Memory B cell (primary cell): ENCODE results near the gene OSBPL6.
"Not testable (repeated sequence)": the region's sequence is repeated elsewhere in the genome, so short reads cannot be mapped to it uniquely, and the experiment has no call there.

Experiments
- ATAC-seq: fragments of 150-1000 bp; cut with Tn5 transposase; 2 replicates; pipeline ENCODE4 v1.10.0; 2021; ENCODE audit warnings: low read depth, mild to moderate bottlenecking, moderate library complexity
- DNase-seq, 2 donors: peaks; one replicate each; pipeline ENCODE4 v3.0.0; 2022; ENCODE audit warnings: low spot score in 2 of 2
- H3K27ac Mint-ChIP-seq: one replicate; pipeline ENCODE4 v1.8.0; 2022; ENCODE audit warnings: mild to moderate bottlenecking, moderate library complexity, mixed read lengths
- H3K27me3 Mint-ChIP-seq: one replicate; pipeline ENCODE4 v1.8.0; 2022; ENCODE audit warnings: mixed read lengths
- H3K36me3 Mint-ChIP-seq: one replicate; pipeline ENCODE4 v1.8.0; 2022; ENCODE audit warnings: mild to moderate bottlenecking, mixed read lengths
- H3K4me1 Mint-ChIP-seq: one replicate; pipeline ENCODE4 v1.8.0; 2022; ENCODE audit warnings: mixed read lengths
- H3K4me3 Mint-ChIP-seq: one replicate; pipeline ENCODE4 v1.8.0; 2022; ENCODE audit warnings: mild to moderate bottlenecking, moderate library complexity, mixed read lengths
- H3K9me3 Mint-ChIP-seq: one replicate; pipeline ENCODE4 v1.8.0; 2022; ENCODE audit warnings: mixed read lengths

The OSBPL6 gene

DNA sequence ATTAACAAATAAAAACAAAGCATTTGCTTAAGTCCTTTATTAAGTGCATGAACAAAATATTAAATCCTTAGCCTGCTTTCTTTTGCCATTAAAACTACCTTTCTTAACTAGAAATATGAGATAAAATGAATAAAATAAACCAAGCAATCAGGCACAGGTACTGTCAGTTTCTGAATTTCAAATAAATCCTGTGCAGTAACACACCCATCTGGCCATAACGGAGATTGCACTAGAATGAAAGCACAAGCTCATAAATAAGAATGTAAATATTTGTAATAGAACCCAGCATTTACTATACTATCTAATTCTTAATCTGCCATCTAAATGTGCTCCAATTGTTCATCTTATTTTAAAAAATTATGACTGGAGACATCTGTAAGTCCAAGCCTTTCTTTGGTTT is 224.8 kb downstream of the OSBPL6 start:
- Mint-ChIP-seq H3K9me3 (no peaks in the 10 kb centered on the region), H3K27me3 (no peaks in the 10 kb centered on the region), H3K27ac (no peak overlapping the region), H3K4me1 (peaks cover 9% of the 10 kb centered on the region), H3K4me3 (no peak overlapping the region), H3K36me3 (peaks cover 2% of the 10 kb centered on the region)
- no peak for ATAC-seq
- DNase-seq = no peak

DNA sequence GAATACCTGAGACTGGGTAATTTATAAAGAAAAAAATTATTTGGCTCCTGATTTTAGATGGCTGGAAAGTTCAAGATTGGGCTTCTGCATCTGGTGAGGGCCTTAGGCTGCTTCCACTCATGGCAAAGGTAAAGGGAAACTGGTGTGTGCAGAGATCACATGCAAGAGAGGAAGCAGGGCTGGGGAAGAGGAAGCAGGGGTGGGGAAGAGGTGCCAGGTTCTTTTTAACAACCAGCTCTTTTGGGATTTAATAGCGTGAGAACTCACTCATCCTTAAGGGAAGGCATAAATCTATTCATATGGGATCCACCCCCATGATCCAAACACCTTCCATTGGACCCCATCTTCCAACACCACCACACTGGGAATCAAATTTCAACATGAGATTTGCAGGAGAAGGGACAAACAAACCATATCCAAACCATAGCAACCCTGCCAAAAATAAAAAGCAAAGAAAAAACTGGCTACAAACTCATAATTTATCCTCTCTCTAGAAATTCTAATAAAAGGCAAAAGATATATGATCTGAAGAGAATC is 226.2 kb downstream of the OSBPL6 start:
- no peaks in the 10 kb centered on the region for H3K4me1 Mint-ChIP-seq
- H3K27ac Mint-ChIP-seq = no peak overlapping the region
- H3K9me3 Mint-ChIP-seq = peaks cover 6% of the 10 kb centered on the region
- DNase-seq = no peak
- no peak overlapping the region for H3K4me3 Mint-ChIP-seq
- H3K36me3 Mint-ChIP-seq = peaks cover 9% of the 10 kb centered on the region
- no peak for ATAC-seq
- H3K27me3 Mint-ChIP-seq = no peaks in the 10 kb centered on the region

DNA sequence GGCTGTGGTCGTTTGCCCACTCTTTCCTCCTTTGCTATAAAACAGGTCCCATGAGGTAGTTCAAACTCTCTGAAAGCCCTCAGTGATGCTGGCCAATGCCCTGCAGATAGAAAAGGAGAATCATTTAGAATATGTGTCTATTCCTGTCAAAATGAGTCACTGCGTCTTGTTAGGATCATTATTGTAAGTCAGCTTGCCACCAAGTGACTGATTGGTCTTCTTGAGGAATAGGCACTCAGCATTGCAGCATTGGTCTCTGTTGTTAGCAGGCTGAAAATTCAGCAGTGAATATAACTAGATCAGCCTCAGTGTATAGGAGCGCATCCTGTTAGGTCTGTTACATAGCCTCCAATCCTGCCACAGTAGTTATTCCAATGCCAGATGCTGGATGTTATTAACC is 227.8 kb downstream of the OSBPL6 start:
- Mint-ChIP-seq H3K4me1 (no peaks in the 10 kb centered on the region), H3K27ac (no peak overlapping the region), H3K9me3 (peaks cover 12% of the 10 kb centered on the region), H3K27me3 (no peaks in the 10 kb centered on the region), H3K4me3 (no peak overlapping the region), H3K36me3 (peaks cover 23% of the 10 kb centered on the region)
- no peak for DNase-seq
- ATAC-seq = no peak

DNA sequence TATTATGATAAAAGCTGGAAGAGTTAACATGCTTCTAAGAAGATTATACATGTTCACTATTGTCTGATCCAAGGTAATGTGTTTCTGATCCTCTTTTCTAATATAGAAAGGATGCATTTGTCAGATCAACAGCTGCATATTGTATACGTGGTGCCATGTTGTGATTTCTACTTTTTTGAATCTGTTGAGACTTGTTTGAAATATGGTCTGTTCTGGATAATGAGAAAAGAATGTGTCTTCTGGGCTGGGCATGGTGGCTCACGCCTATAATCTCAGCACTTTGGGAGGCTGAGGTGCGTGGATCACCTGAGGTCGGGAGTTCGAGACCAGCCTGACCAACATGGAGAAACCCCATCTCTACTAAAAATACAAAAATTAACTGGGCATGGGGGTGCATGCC is 229.4 kb downstream of the OSBPL6 start:
- Mint-ChIP-seq H3K36me3 (peaks cover 27% of the 10 kb centered on the region), H3K9me3 (peaks cover 12% of the 10 kb centered on the region)
- not testable (repeated sequence) for DNase-seq, H3K4me3 Mint-ChIP-seq, ATAC-seq, H3K4me1 Mint-ChIP-seq, H3K27ac Mint-ChIP-seq, H3K27me3 Mint-ChIP-seq

DNA sequence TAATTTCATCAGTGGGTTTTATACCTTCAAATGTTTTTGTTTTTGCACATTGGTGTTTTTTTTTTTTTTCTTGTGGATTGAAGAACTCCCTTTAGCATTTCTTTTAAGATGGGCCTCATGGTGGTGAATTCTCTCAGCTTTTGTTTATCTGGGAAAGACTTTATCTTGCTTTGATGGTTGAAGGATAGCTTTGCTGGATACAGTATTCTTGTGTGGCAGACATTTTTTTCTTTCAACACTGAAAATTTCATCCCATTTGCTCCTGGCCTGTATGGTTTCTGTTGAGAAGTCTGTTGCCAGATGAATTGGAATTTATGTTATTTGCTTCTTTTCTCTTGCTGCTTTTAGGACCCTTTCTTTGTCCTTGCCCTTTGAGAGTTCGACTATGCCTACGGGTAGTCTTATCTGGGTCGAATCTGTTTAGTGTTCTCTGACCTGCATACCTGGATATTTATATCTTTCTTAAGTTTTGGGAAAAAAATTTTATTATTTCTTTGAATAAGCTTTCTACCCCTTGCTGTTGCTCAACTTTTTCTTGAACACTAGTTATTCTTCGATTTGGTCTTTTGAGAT is 231.0 kb downstream of the OSBPL6 start:
- DNase-seq = no peak
- H3K4me3 Mint-ChIP-seq = no peak overlapping the region
- no peaks in the 10 kb centered on the region for H3K27me3 Mint-ChIP-seq
- ATAC-seq = no peak
- H3K36me3 Mint-ChIP-seq = peaks cover 33% of the 10 kb centered on the region
- H3K27ac Mint-ChIP-seq = no peak overlapping the region
- H3K9me3 Mint-ChIP-seq = peaks cover 12% of the 10 kb centered on the region
- H3K4me1 Mint-ChIP-seq = no peaks in the 10 kb centered on the region

DNA sequence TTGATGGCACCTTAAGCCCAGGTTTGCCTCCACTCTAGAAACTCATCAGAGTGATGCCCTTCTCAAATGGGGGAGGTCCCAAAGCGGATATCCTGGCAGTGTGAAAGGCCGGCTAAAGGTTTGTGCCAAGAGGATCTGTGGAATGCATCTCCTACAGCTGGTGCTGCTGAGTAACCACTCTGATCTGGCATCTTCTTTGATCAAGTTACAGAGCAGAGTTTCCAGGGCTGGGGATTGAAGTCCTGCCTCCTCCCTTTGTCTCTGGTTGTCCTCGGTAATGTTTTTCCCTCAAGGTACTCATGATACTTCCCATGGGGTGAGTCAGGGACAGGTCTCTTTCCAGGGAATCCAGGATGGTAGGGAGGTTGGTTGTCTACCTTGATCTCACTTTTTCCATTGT is 232.1 kb downstream of the OSBPL6 start:
- ATAC-seq (no peak), DNase-seq (no peak)
- H3K27me3 Mint-ChIP-seq = no peaks in the 10 kb centered on the region
- H3K27ac Mint-ChIP-seq = no peak overlapping the region
- peaks cover 12% of the 10 kb centered on the region for H3K9me3 Mint-ChIP-seq
- H3K4me1 Mint-ChIP-seq = no peaks in the 10 kb centered on the region
- peaks cover 38% of the 10 kb centered on the region for H3K36me3 Mint-ChIP-seq
- H3K4me3 Mint-ChIP-seq = no peak overlapping the region

DNA sequence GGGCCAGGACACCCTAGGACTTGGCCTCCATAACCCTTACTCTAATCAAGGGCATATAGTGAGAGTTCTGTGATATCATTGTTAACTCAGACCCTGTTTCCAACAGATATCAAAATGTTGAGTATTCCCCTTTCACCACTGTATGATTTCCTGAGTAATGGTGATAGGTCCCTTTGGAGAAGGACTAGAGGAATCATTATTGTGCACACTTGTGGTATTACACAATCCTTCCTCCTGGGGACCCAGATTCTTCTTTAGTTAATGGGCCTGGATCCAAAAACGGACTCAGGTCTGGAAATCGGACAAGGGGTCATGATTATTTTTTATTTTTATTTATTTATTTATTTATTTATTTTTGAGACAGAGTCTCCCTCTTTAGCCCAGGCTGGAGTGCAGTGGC is 233.1 kb downstream of the OSBPL6 start:
- ATAC-seq = no peak
- no peaks in the 10 kb centered on the region for H3K4me1 Mint-ChIP-seq
- no peak overlapping the region for H3K27ac Mint-ChIP-seq
- DNase-seq = no peak
- H3K36me3 Mint-ChIP-seq = peaks cover 38% of the 10 kb centered on the region
- H3K27me3 Mint-ChIP-seq = no peaks in the 10 kb centered on the region
- no peak overlapping the region for H3K4me3 Mint-ChIP-seq
- H3K9me3 Mint-ChIP-seq = peaks cover 12% of the 10 kb centered on the region

DNA sequence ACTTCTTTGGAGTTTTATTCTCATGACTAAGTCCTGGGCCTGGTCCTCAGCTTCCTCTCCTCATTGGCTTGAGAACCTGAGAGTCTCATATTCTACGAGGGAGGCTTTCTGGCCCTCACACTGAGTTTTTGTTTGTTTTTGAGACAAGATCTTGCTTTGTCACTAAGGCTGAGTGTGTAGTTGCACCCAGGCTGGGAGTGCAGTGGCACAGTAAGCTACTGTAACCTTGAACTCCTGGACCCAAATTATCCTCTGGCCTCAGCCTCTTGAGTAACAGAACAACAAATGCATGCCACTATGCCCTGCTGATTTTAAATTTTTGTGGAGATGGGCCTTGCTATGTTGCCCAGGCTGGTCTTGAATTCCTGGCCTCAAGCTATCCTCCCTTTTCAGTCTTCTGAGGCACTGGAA is 234.1 kb downstream of the OSBPL6 start:
- ATAC-seq (no peak), DNase-seq (no peak)
- peaks cover 12% of the 10 kb centered on the region for H3K9me3 Mint-ChIP-seq
- H3K36me3 Mint-ChIP-seq = peaks cover 40% of the 10 kb centered on the region
- no peaks in the 10 kb centered on the region for H3K4me1 Mint-ChIP-seq
- no peaks in the 10 kb centered on the region for H3K27me3 Mint-ChIP-seq
- H3K27ac Mint-ChIP-seq = no peak overlapping the region
- no peak overlapping the region for H3K4me3 Mint-ChIP-seq

DNA sequence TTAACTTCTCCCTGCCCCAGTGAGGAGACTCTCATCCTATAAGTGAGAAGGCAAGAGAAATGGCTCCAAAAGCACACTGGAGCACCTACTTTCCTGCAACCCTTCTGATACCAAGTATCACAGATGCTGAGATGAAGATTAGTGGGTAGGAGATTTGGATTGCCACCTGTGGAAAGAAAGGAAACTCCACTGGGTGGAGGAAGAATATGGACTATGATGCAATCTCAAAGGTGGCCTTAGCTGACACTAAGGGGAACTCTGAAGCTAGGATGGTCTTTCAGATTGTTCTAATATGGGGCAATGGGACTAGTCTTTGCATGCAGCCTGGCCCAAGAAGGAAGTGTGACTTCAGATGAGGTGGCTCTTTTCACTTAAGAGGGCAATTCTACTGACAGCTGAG is 235.0 kb downstream of the OSBPL6 start:
- Mint-ChIP-seq H3K27ac (no peak overlapping the region), H3K27me3 (no peaks in the 10 kb centered on the region), H3K4me1 (no peaks in the 10 kb centered on the region), H3K9me3 (peaks cover 12% of the 10 kb centered on the region), H3K4me3 (no peak overlapping the region), H3K36me3 (peaks cover 37% of the 10 kb centered on the region)
- ATAC-seq (no peak), DNase-seq (no peak)

DNA sequence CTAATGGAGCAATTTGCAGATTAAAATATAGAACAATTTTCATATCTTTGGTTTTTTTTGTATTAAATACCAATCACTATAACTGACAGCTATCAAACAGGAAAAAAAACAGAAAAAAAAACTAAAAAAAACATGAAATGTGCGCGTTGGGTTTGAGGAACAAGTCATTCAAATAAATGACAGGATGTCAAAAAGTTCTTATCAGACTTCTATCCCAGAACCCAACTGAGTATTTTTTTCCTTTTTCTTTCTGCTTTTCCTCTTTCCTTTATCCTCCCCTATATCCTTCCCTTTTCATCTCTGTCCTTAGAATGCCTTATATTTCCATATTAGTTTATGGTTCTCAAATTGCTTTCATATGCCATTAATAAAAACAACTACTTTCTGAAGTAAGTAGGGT is 242.3 kb downstream of the OSBPL6 start:
- H3K4me3 Mint-ChIP-seq = no peak overlapping the region
- H3K9me3 Mint-ChIP-seq = no peaks in the 10 kb centered on the region
- no peaks in the 10 kb centered on the region for H3K4me1 Mint-ChIP-seq
- ATAC-seq = no peak
- peaks cover 33% of the 10 kb centered on the region for H3K36me3 Mint-ChIP-seq
- H3K27ac Mint-ChIP-seq = peak overlapping the region; percentile 32
- no peaks in the 10 kb centered on the region for H3K27me3 Mint-ChIP-seq
- no peak for DNase-seq

DNA sequence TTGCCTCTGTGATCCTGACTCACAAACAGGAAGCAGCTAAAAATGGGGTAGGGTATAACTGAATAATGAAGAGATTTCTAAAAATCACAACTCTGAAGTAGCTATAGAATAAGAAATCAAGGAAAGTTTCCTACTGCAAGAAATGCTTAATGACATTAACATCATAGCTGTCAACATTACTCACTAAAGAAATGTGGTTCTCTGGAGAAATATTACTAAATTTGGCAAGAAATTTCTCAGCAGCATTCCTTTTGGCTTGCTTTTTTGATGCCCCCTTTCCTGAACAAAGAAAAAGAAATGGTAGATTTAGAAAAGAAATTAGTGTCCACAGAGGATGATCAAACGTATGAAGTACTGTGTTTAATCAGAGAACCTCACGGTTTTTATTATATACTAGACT is 247.1 kb downstream of the OSBPL6 start:
- no peak for ATAC-seq
- Mint-ChIP-seq H3K9me3 (no peaks in the 10 kb centered on the region), H3K4me1 (no peaks in the 10 kb centered on the region), H3K36me3 (peaks cover 34% of the 10 kb centered on the region), H3K27me3 (no peaks in the 10 kb centered on the region), H3K4me3 (no peak overlapping the region), H3K27ac (peak overlapping the region; percentile 29)
- DNase-seq = no peak

DNA sequence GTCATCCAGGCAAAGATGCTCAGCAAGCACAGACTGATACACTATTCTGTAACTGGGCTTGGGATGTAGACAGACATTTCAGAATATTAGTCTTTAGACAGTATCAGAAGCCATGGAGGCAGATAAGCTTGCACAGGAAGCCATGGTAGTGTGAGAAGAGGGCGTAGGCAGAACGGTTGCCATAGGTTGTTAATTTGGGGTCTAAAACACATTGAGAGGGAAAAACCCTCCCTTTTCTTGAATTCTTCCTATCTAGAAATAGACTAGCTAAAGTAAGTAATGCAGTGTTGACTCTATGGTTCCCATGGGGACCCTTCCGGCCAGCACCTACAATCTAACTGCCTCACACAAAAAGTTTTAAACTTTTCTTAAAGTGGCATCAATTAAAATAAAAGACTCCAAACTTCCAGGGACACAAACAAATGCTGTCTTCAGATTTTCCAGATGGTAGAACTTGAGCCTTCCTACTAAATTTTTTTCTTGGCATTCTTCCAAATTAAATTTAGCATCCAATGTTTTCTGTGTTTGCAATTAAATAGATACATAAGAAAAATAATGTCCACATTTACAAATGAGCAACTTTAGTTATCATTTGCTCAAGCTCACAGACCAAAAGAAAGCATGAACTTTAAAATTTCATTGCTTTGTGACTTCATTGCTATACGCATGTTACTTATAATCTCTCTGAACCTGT is 254.8 kb downstream of the OSBPL6 start:
- no peak for DNase-seq
- H3K27ac Mint-ChIP-seq = peak overlapping the region; percentile 96

DNA sequence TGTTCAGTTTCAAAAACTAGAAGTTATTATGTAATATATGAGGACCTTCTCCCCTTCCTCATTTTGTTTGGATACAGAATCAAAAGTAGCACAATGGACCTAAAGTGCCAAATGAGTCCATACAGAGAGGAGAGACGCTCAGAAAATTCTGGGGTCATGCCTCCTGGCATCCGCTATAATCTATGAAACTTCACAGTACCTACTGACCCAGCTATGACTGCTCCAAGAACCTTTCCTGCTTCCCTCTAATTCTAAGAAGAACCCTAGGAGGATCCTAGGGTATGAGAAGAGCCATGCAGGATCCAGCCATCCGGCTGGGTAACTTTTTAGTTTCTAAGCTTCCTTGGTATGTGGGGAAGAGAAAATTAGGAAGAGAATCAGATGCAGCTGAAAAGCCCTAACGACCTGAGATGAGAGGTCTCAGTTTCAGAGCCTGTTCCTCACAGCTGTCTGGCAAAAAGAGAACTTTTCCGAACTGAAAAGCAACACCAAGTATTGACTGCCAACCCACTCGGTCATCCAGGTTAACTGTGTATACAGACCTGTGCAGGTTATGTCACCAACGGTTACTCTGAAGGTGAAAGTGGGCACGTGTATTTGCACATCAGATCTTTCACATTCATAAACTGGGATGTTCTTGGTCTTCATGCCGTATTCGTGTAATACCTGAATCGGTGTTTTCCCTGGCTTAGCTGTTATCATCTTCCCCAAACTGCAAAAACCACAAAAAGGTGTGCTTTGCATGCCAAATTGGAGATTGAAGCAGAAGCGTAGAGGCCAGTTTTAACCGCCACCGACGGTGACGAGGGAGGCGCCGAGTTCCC is 255.6 kb downstream of the OSBPL6 start:
- Mint-ChIP-seq H3K36me3 (peaks cover 14% of the 10 kb centered on the region), H3K4me1 (peaks cover 13% of the 10 kb centered on the region), H3K27me3 (no peaks in the 10 kb centered on the region), H3K27ac (peak overlapping the region; percentile 96), H3K9me3 (no peaks in the 10 kb centered on the region), H3K4me3 (peak overlapping the region; percentile 91)
- no peak for ATAC-seq
- DNase-seq = no peak

More for the DNA sequence above, 254.8 kb downstream of the OSBPL6 start:
- peaks cover 13% of the 10 kb centered on the region for H3K4me1 Mint-ChIP-seq
- no peak for ATAC-seq
- H3K4me3 Mint-ChIP-seq = no peak overlapping the region
- H3K36me3 Mint-ChIP-seq = peaks cover 18% of the 10 kb centered on the region
- H3K9me3 Mint-ChIP-seq = no peaks in the 10 kb centered on the region
- H3K27me3 Mint-ChIP-seq = no peaks in the 10 kb centered on the region

DNA sequence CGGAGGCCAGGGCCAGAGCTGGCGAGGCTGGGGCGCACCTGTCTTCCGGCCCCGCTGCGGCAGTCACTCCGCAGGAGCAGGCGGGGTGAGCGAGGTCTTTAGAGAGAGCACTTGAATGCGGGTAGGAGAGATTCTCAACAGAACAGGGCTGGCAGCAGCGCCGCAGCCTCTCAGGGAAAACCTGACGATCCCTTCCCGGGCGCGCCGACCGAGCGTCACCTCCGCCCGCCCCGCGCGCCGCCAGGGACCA is 256.1 kb downstream of the OSBPL6 start:
- peak; percentile 66 for ATAC-seq
- DNase-seq = peak; percentile 74 to 83
- Mint-ChIP-seq H3K4me3 (peak overlapping the region; percentile 91), H3K36me3 (peaks cover 11% of the 10 kb centered on the region), H3K27ac (peak overlapping the region; percentile 96), H3K4me1 (peaks cover 13% of the 10 kb centered on the region), H3K9me3 (no peaks in the 10 kb centered on the region), H3K27me3 (no peaks in the 10 kb centered on the region)
